IgD-negative memory B cell (primary cell): ENCODE data around the gene CCSER2. TPM values are rescaled to one million over a fixed set of nuclear protein-coding genes. Genes with fewer than 3 reads are reported as not detected.
"Not testable (repeated sequence)": the region's sequence is repeated elsewhere in the genome, so short reads cannot be mapped to it uniquely, and the experiment has no call there.

ENCODE experiments used
- H3K27ac Mint-ChIP-seq, 3 donors: one replicate each; pipeline ENCODE4 v1.8.0; 2020 to 2022; ENCODE audit warnings: mild to moderate bottlenecking in 3 of 3, mixed read lengths in 3 of 3, moderate library complexity in 1 of 3
- H3K27me3 Mint-ChIP-seq: one replicate; pipeline ENCODE4 v1.8.0; 2021; ENCODE audit warnings: mixed read lengths
- H3K36me3 Mint-ChIP-seq: one replicate; pipeline ENCODE4 v1.8.0; 2020; ENCODE audit warnings: mild to moderate bottlenecking, mixed read lengths
- H3K4me1 Mint-ChIP-seq, 3 donors: one replicate each; pipeline ENCODE4 v1.8.0; 2020 to 2022; ENCODE audit warnings: mixed read lengths in 3 of 3, mild to moderate bottlenecking in 1 of 3
- H3K4me3 Mint-ChIP-seq, 4 donors: one replicate each; pipeline ENCODE4 v1.8.0; 2020 to 2022; ENCODE audit warnings: mild to moderate bottlenecking in 4 of 4, mixed read lengths in 4 of 4, moderate library complexity in 3 of 4
- H3K9me3 Mint-ChIP-seq, 3 donors: one replicate each; pipeline ENCODE4 v1.8.0; 2020 to 2021; ENCODE audit warnings: mixed read lengths in 3 of 3, mild to moderate bottlenecking in 1 of 3
- polyA plus RNA-seq: library from polyadenylated mRNA; unstranded; fragments of 300-500 nt; fragmentation: Illumina TruSeq; gene quantifications from one replicate; pipeline ENCODE4 v1.2.3, GENCODE V29; 2021

The CCSER2 gene
- polyA plus RNA-seq, 1 donor from 2014 or later, result 41.3 TPM

- Mint-ChIP-seq H3K4me1 (peaks cover 7 to 12% (median 11%) of the 10 kb centered on the region in 3 donors), H3K36me3 (peaks cover 28% of the 10 kb centered on the region), H3K27me3 (no peaks in the 10 kb centered on the region), H3K9me3 (peaks cover 13 to 31% (median 27%) of the 10 kb centered on the region in 3 donors), H3K4me3 (peak overlapping the region in 1 of 4 donors; percentile 40), H3K27ac (no peak overlapping the region)
Observed at GRCh38 chr10:84412482-84412881, 84.1 kb downstream of the CCSER2 start.

DNA sequence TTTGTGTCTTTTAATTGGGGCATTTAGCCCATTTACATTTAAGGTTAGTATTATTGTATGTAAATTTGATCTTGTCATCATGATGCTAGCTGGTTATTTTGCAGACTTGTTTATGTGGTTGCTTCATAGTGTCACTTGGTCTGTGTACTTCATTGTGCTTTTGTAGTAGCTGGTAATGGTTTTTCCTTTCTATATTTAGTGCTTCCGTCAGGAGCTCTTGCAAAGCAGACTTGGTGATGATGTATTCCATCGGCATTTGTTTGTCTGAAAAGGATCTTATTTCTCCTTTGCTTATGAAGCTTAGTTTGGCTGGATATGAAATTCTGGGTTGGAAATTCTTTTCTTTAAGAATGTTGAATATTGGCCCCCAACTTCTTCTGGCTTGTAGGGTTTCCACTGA is 85.7 kb downstream of the CCSER2 start:
- peaks cover 13 to 31% (median 27%) of the 10 kb centered on the region in 3 donors for H3K9me3 Mint-ChIP-seq
- not testable (repeated sequence) for H3K27me3 Mint-ChIP-seq, H3K27ac Mint-ChIP-seq
- H3K4me3 Mint-ChIP-seq, result peak overlapping the region in 2 of 4 donors; percentile 29 to 69
- peaks cover 24% of the 10 kb centered on the region for H3K36me3 Mint-ChIP-seq
- peaks cover 5 to 11% (median 10%) of the 10 kb centered on the region in 3 donors for H3K4me1 Mint-ChIP-seq

DNA sequence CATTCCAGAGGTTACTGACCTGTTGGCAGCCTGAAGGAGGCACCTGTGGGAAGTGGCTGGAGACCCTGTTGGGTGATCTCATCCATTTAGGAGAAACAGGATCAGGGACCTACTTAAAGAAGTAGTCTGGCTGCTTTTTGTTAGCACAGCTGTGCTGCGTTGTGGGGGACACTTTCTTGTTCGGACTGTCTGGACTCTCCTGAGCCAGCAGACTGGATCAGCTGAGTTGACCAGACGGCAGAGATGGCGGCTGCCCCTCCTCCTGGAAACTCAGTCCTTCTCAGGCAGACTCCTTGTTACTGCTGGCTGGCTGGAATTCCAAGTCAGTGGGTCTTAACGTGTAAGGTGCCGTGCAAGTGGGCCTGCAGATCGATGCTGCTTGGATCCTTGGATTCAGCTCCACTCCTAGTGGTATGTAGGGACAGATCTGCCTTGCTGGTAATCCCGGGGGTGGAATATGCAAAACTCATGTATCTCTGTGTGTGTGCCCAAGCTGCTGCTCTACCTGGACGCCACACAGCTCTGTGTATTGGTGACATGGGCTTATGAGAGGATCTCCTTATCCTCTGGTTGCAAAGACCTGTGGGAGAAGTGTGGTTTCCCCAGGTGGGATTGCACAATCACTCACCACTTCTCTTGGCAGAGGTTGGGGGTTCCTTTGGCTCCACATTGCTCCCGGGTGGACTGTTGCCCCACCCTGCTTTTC is 87.3 kb downstream of the CCSER2 start:
- no peaks in the 10 kb centered on the region for H3K27me3 Mint-ChIP-seq
- no peak overlapping the region for H3K4me3 Mint-ChIP-seq
- H3K9me3 Mint-ChIP-seq, result peaks cover 13 to 38% (median 35%) of the 10 kb centered on the region in 3 donors
- peaks cover 2 to 11% (median 7%) of the 10 kb centered on the region in 3 donors for H3K4me1 Mint-ChIP-seq
- H3K36me3 Mint-ChIP-seq, result peaks cover 26% of the 10 kb centered on the region
- H3K27ac Mint-ChIP-seq, result no peak overlapping the region

GRCh38 chr10:84416245-84416555 is 87.8 kb downstream of the CCSER2 start:
- no peak overlapping the region for H3K4me3 Mint-ChIP-seq
- no peaks in the 10 kb centered on the region for H3K27me3 Mint-ChIP-seq
- H3K9me3 Mint-ChIP-seq, result peaks cover 13 to 42% (median 35%) of the 10 kb centered on the region in 3 donors
- H3K27ac Mint-ChIP-seq, result no peak overlapping the region
- peaks cover 25% of the 10 kb centered on the region for H3K36me3 Mint-ChIP-seq
- H3K4me1 Mint-ChIP-seq, result peaks cover 2 to 11% (median 7%) of the 10 kb centered on the region in 3 donors

DNA sequence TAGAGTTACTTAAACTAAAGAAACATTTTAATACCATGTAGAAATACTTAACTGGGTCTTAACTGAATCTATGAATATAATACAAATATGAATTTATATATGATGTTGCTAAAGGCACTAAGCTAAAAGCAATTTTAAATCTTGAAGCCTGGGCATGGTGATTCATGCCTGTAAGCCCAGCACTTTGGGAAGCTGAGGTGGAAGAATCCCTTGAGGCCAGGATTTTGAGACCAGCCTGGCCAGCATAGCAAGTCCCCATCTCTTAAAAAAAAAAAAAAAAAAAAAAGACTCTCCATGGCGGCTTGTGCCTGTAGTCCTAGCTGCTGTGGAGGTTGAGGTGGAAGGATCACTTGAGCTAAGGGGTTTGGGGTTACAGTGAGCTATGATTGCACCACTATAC is 95.3 kb downstream of the CCSER2 start:
- H3K27me3 Mint-ChIP-seq, result no peaks in the 10 kb centered on the region
- H3K4me3 Mint-ChIP-seq, result no peak overlapping the region
- H3K36me3 Mint-ChIP-seq, result peaks cover 28% of the 10 kb centered on the region
- no peak overlapping the region for H3K27ac Mint-ChIP-seq
- H3K9me3 Mint-ChIP-seq, result peaks cover 4 to 18% (median 17%) of the 10 kb centered on the region in 3 donors
- H3K4me1 Mint-ChIP-seq, result peaks cover 3 to 12% (median 11%) of the 10 kb centered on the region in 3 donors

DNA sequence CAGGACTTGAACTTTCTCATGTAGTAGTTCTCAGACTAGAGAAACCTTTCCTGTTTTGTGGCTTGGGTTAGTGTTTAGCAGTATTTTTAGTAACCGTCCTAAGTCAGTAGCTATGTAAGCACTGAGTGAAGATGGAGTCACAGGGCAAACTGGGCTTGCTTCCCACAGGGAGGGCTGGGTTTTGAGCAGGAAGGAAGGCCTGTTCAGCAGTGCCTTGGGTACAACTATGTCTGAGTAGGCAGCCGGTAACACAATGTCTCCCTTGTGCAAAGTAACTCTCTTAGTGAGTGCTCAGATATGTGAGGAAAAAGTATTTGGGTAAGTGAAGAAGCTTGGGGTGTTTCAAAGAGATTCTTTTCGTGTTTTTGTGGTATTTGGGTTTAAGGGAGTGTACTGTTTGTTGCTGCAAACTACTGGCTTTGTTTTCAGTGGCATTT is 96.4 kb downstream of the CCSER2 start:
- peaks cover 0 to 14% (median 12%) of the 10 kb centered on the region in 3 donors for H3K9me3 Mint-ChIP-seq
- peaks cover 6 to 13% (median 12%) of the 10 kb centered on the region in 3 donors for H3K4me1 Mint-ChIP-seq
- no peaks in the 10 kb centered on the region for H3K27me3 Mint-ChIP-seq
- peak overlapping the region in 2 of 3 donors; percentile 42 to 73 for H3K27ac Mint-ChIP-seq
- H3K4me3 Mint-ChIP-seq, result no peak overlapping the region
- peaks cover 23% of the 10 kb centered on the region for H3K36me3 Mint-ChIP-seq

GRCh38 chr10:84427903-84428650 is 99.7 kb downstream of the CCSER2 start:
- Mint-ChIP-seq H3K4me1 (peaks cover 6 to 18% (median 16%) of the 10 kb centered on the region in 3 donors), H3K27me3 (no peaks in the 10 kb centered on the region), H3K36me3 (peaks cover under 1% of the 10 kb centered on the region), H3K27ac (no peak overlapping the region), H3K4me3 (no peak overlapping the region), H3K9me3 (no peaks in the 10 kb centered on the region)

DNA sequence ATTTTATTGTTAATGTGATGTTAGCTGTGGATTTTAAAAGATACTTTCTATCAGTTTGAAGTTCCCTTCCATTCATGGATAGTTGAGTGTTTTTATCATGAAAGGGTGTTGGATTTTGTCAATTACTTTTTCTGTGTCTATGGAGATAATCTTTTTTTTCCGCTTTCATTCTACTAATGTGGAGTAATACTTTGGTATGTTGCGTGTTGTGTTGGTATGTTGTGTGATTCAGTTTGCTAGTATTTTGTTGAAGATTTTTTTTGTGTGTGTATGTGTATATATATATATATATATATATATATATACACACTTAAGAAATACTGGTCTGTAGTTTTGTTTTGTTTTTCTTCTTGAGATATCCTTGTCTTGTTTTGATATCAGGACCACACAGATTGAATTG is 100.3 kb downstream of the CCSER2 start:
- Mint-ChIP-seq H3K9me3 (no peaks in the 10 kb centered on the region), H3K4me3 (no peak overlapping the region), H3K36me3 (no peaks in the 10 kb centered on the region), H3K27me3 (no peaks in the 10 kb centered on the region), H3K4me1 (peaks cover 4 to 18% (median 15%) of the 10 kb centered on the region in 3 donors), H3K27ac (peak overlapping the region in 1 of 3 donors; percentile 6)

- H3K36me3 Mint-ChIP-seq, result no peaks in the 10 kb centered on the region
- H3K4me1 Mint-ChIP-seq, result peaks cover 4 to 15% (median 13%) of the 10 kb centered on the region in 3 donors
- peak overlapping the region in 2 of 3 donors; percentile 8 to 13 for H3K27ac Mint-ChIP-seq
- H3K4me3 Mint-ChIP-seq, result no peak overlapping the region
- H3K27me3 Mint-ChIP-seq, result no peaks in the 10 kb centered on the region
- H3K9me3 Mint-ChIP-seq, result no peaks in the 10 kb centered on the region
Observed at GRCh38 chr10:84429926-84430520, 101.6 kb downstream of the CCSER2 start.

DNA sequence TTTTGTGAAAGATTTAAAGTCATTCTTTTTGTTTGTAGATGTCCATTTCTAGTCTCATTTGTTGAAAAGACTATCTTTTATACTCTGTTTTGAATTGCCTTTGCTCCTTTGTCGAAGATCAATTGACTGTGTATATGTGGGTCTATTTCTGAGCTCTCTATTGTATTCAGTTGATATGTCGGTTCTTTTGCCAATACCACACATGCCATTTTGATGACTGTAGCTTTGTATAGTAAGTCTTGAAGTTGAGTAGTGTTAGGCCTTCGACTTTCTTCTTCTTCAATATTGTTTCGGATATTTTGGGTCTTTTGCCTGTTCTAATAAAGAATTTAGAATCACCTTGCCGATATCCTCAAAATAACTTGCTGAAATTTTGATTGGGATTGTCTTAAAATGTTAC is 104.5 kb downstream of the CCSER2 start:
- H3K9me3 Mint-ChIP-seq, result no peaks in the 10 kb centered on the region
- H3K36me3 Mint-ChIP-seq, result peaks cover 4% of the 10 kb centered on the region
- H3K4me1 Mint-ChIP-seq, result peaks cover 4 to 8% (median 7%) of the 10 kb centered on the region in 3 donors
- H3K27me3 Mint-ChIP-seq, result no peaks in the 10 kb centered on the region
- no peak overlapping the region for H3K27ac Mint-ChIP-seq
- no peak overlapping the region for H3K4me3 Mint-ChIP-seq

DNA sequence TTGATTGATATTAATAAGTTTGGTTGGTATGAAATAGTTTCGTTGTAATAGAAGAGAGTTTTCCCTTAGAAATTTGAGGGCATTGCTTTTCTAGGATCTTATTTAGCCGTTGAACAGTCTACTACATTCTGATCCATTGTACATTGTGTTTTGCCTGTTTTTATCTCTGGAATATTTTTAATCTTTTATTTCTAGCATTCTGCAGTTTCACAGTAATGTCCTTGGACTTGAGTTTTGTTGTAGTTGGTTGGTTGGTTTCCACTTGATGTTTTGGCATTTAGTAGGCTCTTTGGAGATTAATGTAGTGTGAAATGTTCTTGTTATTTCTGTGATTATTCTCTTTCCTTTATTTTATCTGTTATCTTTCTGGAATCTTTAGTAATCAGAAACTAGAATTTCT is 112.4 kb downstream of the CCSER2 start:
- H3K27me3 Mint-ChIP-seq, result no peaks in the 10 kb centered on the region
- no peak overlapping the region for H3K27ac Mint-ChIP-seq
- peaks cover 0 to 3% (median 0%) of the 10 kb centered on the region in 3 donors for H3K9me3 Mint-ChIP-seq
- no peak overlapping the region for H3K4me3 Mint-ChIP-seq
- peaks cover 20% of the 10 kb centered on the region for H3K36me3 Mint-ChIP-seq
- H3K4me1 Mint-ChIP-seq, result no peaks in the 10 kb centered on the region

DNA sequence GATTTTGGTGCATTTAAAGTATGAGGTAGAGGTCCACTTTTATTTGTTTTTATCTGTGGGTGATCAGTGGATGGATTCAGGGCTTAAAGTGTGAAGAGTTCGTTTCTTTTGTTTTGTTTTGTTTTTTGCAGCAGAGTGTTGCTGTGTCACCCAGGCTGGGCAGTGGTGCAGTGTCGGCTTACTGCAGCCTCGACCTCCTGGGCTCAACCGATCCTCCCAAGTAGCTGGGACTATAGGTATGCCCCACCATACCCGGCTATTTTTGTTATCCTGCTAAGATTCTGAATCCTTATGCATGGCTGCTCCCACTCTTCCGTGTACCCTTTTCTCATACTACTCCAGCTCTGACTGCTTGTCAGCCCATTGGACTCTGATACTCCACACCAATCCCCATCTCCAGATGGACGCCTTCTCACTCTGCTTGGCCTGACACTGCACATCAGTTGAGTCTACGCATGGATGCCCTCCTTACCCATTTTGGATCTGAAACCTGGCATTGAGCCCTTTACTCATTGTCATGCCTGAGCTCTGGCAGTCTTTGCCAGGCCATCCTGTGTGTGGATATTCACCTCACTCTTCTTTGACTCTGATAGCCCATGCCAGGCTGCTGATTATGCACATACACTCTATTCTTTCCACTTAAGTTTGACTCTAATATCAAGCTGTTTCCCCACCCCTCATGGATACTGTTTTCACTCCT is 119.5 kb downstream of the CCSER2 start:
- Mint-ChIP-seq H3K36me3 (peaks cover 11% of the 10 kb centered on the region), H3K4me1 (peaks cover 0 to 1% (median 0%) of the 10 kb centered on the region in 3 donors), H3K27me3 (no peaks in the 10 kb centered on the region), H3K27ac (no peak overlapping the region), H3K9me3 (no peaks in the 10 kb centered on the region), H3K4me3 (no peak overlapping the region)

- not testable (repeated sequence) for H3K27ac Mint-ChIP-seq, H3K9me3 Mint-ChIP-seq, H3K4me1 Mint-ChIP-seq, H3K27me3 Mint-ChIP-seq, H3K4me3 Mint-ChIP-seq, H3K36me3 Mint-ChIP-seq
Observed at GRCh38 chr10:84449351-84449750, 121.0 kb downstream of the CCSER2 start.

GRCh38 chr10:84452003-84452402 is 123.6 kb downstream of the CCSER2 start:
- H3K4me3 Mint-ChIP-seq, result no peak overlapping the region
- H3K27me3 Mint-ChIP-seq, result no peaks in the 10 kb centered on the region
- peaks cover 11% of the 10 kb centered on the region for H3K36me3 Mint-ChIP-seq
- H3K27ac Mint-ChIP-seq, result no peak overlapping the region
- H3K9me3 Mint-ChIP-seq, result peaks cover 0 to 4% (median 3%) of the 10 kb centered on the region in 3 donors
- peaks cover 0 to 1% (median 0%) of the 10 kb centered on the region in 3 donors for H3K4me1 Mint-ChIP-seq

GRCh38 chr10:84453303-84453702 is 124.9 kb downstream of the CCSER2 start:
- peaks cover 11% of the 10 kb centered on the region for H3K36me3 Mint-ChIP-seq
- no peak overlapping the region for H3K27ac Mint-ChIP-seq
- H3K27me3 Mint-ChIP-seq, result no peaks in the 10 kb centered on the region
- no peak overlapping the region for H3K4me3 Mint-ChIP-seq
- peaks cover 0 to 4% (median 3%) of the 10 kb centered on the region in 3 donors for H3K9me3 Mint-ChIP-seq
- H3K4me1 Mint-ChIP-seq, result peaks cover 0 to 1% (median 0%) of the 10 kb centered on the region in 3 donors
